IMR-90 (cell line): ENCODE results near the gene PARP11. TPM values are rescaled to one million over a fixed set of nuclear protein-coding genes. Genes with fewer than 3 reads are reported as not detected.

Experiments
- ATAC-seq: fragments of 200-7000 bp; cut with Tn5 transposase; 2 replicates; pipeline ENCODE4 v1.9.1; 2020; ENCODE audit warnings: low read depth, mild to moderate bottlenecking, moderate library complexity
- BruUV-seq: library from RNA; stranded (reverse); fragments of 400-500 nt; replicated peaks from 2 replicates; lab custom pipeline; 2021; lab: Mats Ljungman, UMichigan
- CTCF ChIA-PET: fragments of 300-600 bp; formaldehyde crosslinking; extraction: SDS; loops from one replicate; lab custom pipeline; 2021; ENCODE audit warnings: antibody characterized with exemption; lab: Yijun Ruan, JAX
- POLR2A ChIA-PET: fragments of 300-600 bp; sonication (Branson Sonifier 250); formaldehyde crosslinking; loops from one replicate; lab custom pipeline; 2022; ENCODE audit warnings: antibody characterized with exemption; ENCODE audit not compliant: unreplicated experiment; lab: Charles Lee
- DNase-seq: peaks from one replicate; pipeline ENCODE4 v3.0.0; 2013
- H2AFZ ChIP-seq: replicated peaks from 2 replicates; pipeline ENCODE3; 2013; ENCODE audit warnings: low read length, mild to moderate bottlenecking; ENCODE audit not compliant: poor library complexity
- H2AK5ac ChIP-seq: 2 replicates; pipeline ENCODE4 v1.6.1; 2013; ENCODE audit warnings: low read depth, low read length, inconsistent platforms
- H2AK9ac ChIP-seq: replicated peaks from 2 replicates; pipeline ENCODE3; 2013; ENCODE audit warnings: mild to moderate bottlenecking, low read depth, low read length, moderate library complexity; ENCODE audit not compliant: poor library complexity
- H2BK120ac ChIP-seq: 2 replicates; pipeline ENCODE4 v1.6.1; 2013; ENCODE audit warnings: low read depth, low read length, inconsistent platforms
- H2BK15ac ChIP-seq: 3 replicates; pipeline ENCODE4 v1.6.1; 2013; ENCODE audit warnings: low read depth, low read length, inconsistent platforms
- H2BK20ac ChIP-seq: 2 replicates; pipeline ENCODE4 v1.6.1; 2013; ENCODE audit warnings: low read depth, mild to moderate bottlenecking, inconsistent platforms, low read length, moderate library complexity
- H2BK5ac ChIP-seq: 2 replicates; pipeline ENCODE4 v1.6.1; 2013; ENCODE audit warnings: mild to moderate bottlenecking, low read depth, low read length, inconsistent platforms; ENCODE audit not compliant: poor library complexity, severe bottlenecking
- H3K14ac ChIP-seq: replicated peaks from 2 replicates; pipeline ENCODE4 v1.6.1; 2013; ENCODE audit warnings: low read depth, low read length, inconsistent platforms
- H3K18ac ChIP-seq: 2 replicates; pipeline ENCODE4 v1.6.1; 2013; ENCODE audit warnings: low read depth, low read length, control low read depth
- H3K23ac ChIP-seq: 2 replicates; pipeline ENCODE4 v1.6.1; 2013; ENCODE audit warnings: low read depth, low read length, inconsistent platforms
- H3K27ac ChIP-seq: 2 replicates; pipeline ENCODE4 v1.5.1; 2013; ENCODE audit warnings: mild to moderate bottlenecking, control low read depth, low read length; ENCODE audit not compliant: insufficient read depth
- H3K27me3 ChIP-seq: 2 replicates; pipeline ENCODE4 v1.6.1; 2013; ENCODE audit warnings: low read length; ENCODE audit not compliant: control insufficient read depth, insufficient read depth
- H3K36me3 ChIP-seq: 2 replicates; pipeline ENCODE4 v1.6.1; 2013; ENCODE audit warnings: low read length, mixed read lengths; ENCODE audit not compliant: control insufficient read depth, insufficient read depth
- H3K4ac ChIP-seq: 2 replicates; pipeline ENCODE4 v1.6.1; 2013; ENCODE audit warnings: low read depth, low read length, inconsistent platforms
- H3K4me1 ChIP-seq: 2 replicates; pipeline ENCODE4 v1.6.1; 2013; ENCODE audit warnings: low read length, mixed read lengths; ENCODE audit not compliant: control insufficient read depth, insufficient read depth
- H3K4me2 ChIP-seq: 2 replicates; pipeline ENCODE4 v1.6.1; 2013; ENCODE audit warnings: low read depth, mild to moderate bottlenecking, control low read depth, low read length, moderate library complexity
- H3K4me3 ChIP-seq: 2 replicates; pipeline ENCODE4 v1.5.1; 2013; ENCODE audit warnings: low read depth, mild to moderate bottlenecking, control low read depth, low read length, moderate library complexity; ENCODE audit not compliant: insufficient read depth
- H3K56ac ChIP-seq: 2 replicates; pipeline ENCODE4 v1.6.1; 2013; ENCODE audit warnings: low read length, inconsistent platforms; ENCODE audit not compliant: insufficient read depth; ENCODE audit errors: extremely low read depth
- H3K79me1 ChIP-seq, 2 experiments: 2 replicates each; pipeline ENCODE4 v1.6.1; 2013; ENCODE audit warnings: low read length in 2 of 2, inconsistent platforms in 1 of 2, low read depth in 1 of 2
- H3K9ac ChIP-seq: 2 replicates; pipeline ENCODE4 v1.6.1; 2013; ENCODE audit warnings: low read depth, low read length, control low read depth
- H3K9me1 ChIP-seq: 2 replicates; pipeline ENCODE4 v1.6.1; 2013; ENCODE audit warnings: low read length, inconsistent platforms; ENCODE audit not compliant: insufficient read depth
- H3K9me3 ChIP-seq: 2 replicates; pipeline ENCODE4 v1.6.1; 2013; ENCODE audit warnings: low read length; ENCODE audit not compliant: control insufficient read depth, insufficient read depth
- H4K20me1 ChIP-seq: 2 replicates; pipeline ENCODE4 v1.6.1; 2013; ENCODE audit warnings: low read length, inconsistent platforms; ENCODE audit not compliant: insufficient read depth
- H4K5ac ChIP-seq: 2 replicates; pipeline ENCODE4 v1.6.1; 2013; ENCODE audit warnings: mild to moderate bottlenecking, low read depth, low read length, control low read depth
- H4K8ac ChIP-seq, 2 experiments: 2 replicates each; pipeline ENCODE4 v1.6.1; 2013; ENCODE audit warnings: low read depth in 2 of 2, low read length in 2 of 2, control low read depth in 1 of 2, inconsistent platforms in 1 of 2
- H4K91ac ChIP-seq: 2 replicates; pipeline ENCODE4 v1.6.1; 2013; ENCODE audit warnings: low read depth, low read length, inconsistent platforms; ENCODE audit not compliant: insufficient read depth
- BHLHE40 ChIP-seq: fragments of 150-350 bp; IDR thresholded peaks from 2 replicates; pipeline ENCODE4 v1.6.1; 2016; ENCODE audit warnings: mild to moderate bottlenecking, low read depth, low read length
- CEBPB ChIP-seq: IDR thresholded peaks from 2 replicates; pipeline ENCODE4 v1.6.1; 2012; ENCODE audit warnings: low read depth, low read length, improper control_type of control experiment
- CHD1 ChIP-seq: IDR thresholded peaks from 2 replicates; pipeline ENCODE4 v1.6.1; 2012; ENCODE audit warnings: low read depth, low read length, improper control_type of control experiment
- CTCF ChIP-seq: conservative IDR thresholded peaks from 2 replicates; pipeline ENCODE4 v1.5.1; 2012; ENCODE audit warnings: mild to moderate bottlenecking, low read depth, low read length, improper control_type of control experiment
- ELK1 ChIP-seq: fragments of 150-350 bp; IDR thresholded peaks from 2 replicates; pipeline ENCODE4 v1.6.1; 2016; ENCODE audit warnings: low read depth, mild to moderate bottlenecking, low read length, moderate library complexity, borderline replicate concordance
- FOS ChIP-seq: fragments of 150-350 bp; IDR thresholded peaks from 2 replicates; pipeline ENCODE4 v1.6.1; 2016; ENCODE audit warnings: low read depth, low read length
- MAFK ChIP-seq: IDR thresholded peaks from 2 replicates; pipeline ENCODE4 v1.6.1; 2012; ENCODE audit warnings: low read depth, low read length, improper control_type of control experiment
- MAZ ChIP-seq: IDR thresholded peaks from 2 replicates; pipeline ENCODE4 v1.6.1; 2012; ENCODE audit warnings: low read depth, mild to moderate bottlenecking, low read length, improper control_type of control experiment, moderate library complexity, borderline replicate concordance
- MXI1 ChIP-seq: IDR thresholded peaks from 2 replicates; pipeline ENCODE4 v1.6.1; 2012; ENCODE audit warnings: low read depth, mild to moderate bottlenecking, low read length, moderate library complexity, borderline replicate concordance
- NFE2L2 ChIP-seq: fragments of 150-350 bp; IDR thresholded peaks from 2 replicates; pipeline ENCODE4 v1.6.1; 2016; ENCODE audit warnings: low read depth, mild to moderate bottlenecking, low read length
- POLR2A ChIP-seq: IDR thresholded peaks from 2 replicates; pipeline ENCODE4 v1.6.1; 2012; ENCODE audit warnings: mild to moderate bottlenecking, low read depth, low read length
- RAD21 ChIP-seq: IDR thresholded peaks from 2 replicates; pipeline ENCODE4 v1.6.1; 2012; ENCODE audit warnings: low read length, improper control_type of control experiment
- RCOR1 ChIP-seq: IDR thresholded peaks from 2 replicates; pipeline ENCODE4 v1.6.1; 2012; ENCODE audit warnings: mild to moderate bottlenecking, low read length, improper control_type of control experiment; ENCODE audit not compliant: insufficient replicate concordance
- RFX5 ChIP-seq: IDR thresholded peaks from 2 replicates; pipeline ENCODE4 v1.8.0; 2012; ENCODE audit warnings: low read depth, mild to moderate bottlenecking, low read length, moderate library complexity
- SMC3 ChIP-seq: fragments of 150-350 bp; IDR thresholded peaks from 2 replicates; pipeline ENCODE4 v1.6.1; 2016; ENCODE audit warnings: low read depth, mild to moderate bottlenecking, antibody characterized with exemption, low read length, moderate library complexity
- USF2 ChIP-seq: fragments of 150-350 bp; IDR thresholded peaks from 2 replicates; pipeline ENCODE4 v1.6.1; 2017; ENCODE audit warnings: mild to moderate bottlenecking, antibody characterized with exemption, low read length, low read depth
- WGBS, 2 experiments: methylation state at CpG; one replicate each; pipeline versions ENCODE4 v1.1.5 to v1.1.7; 2013; ENCODE audit warnings: missing lambda C conversion rate in 2 of 2; ENCODE audit not compliant: insufficient read length in 1 of 2; ENCODE audit errors: extremely low coverage in 2 of 2; 5-methylcytosine and 5-hydroxymethylcytosine counted together
- dilution Hi-C: fragments of 300-500 bp; cut with HindIII; formaldehyde crosslinking; loops from one replicate; pipeline ENCODE4 v1.14.3; 2018; ENCODE audit warnings: low sequenced_read_pairs; ENCODE audit not compliant: unreplicated experiment
- in situ Hi-C: fragments of 300-500 bp; cut with MboI; formaldehyde crosslinking; loops from 3 replicates; pipeline ENCODE4 v1.14.3; 2019; ENCODE audit warnings: low sequenced_read_pairs, inconsistent platforms, mixed read lengths
- intact Hi-C: fragments of 100-400 bp; cut with micrococcal nuclease; formaldehyde crosslinking; loops from 2 replicates; pipeline ENCODE4 v1.10.0; 2022
- polyA plus RNA-seq, 3 experiments: library from polyadenylated mRNA; depleted of rRNA; stranded (reverse); fragments of >200 nt; gene quantifications; 2 replicates each; pipeline ENCODE4 v1.2.3, GENCODE V29; 2012; ENCODE audit warnings: low replicate concordance in 1 of 3
- total RNA-seq: library from RNA; depleted of rRNA; stranded (reverse); fragments of >200 nt; gene quantifications from 2 replicates; pipeline ENCODE4 v1.2.3, GENCODE V29; 2012

PARP11 gene
- total and polyA plus RNA-seq, 2 of the 4 experiments (the other 2 are of a cell fraction): 1.8 to 3.0 TPM

GRCh38 chr12:3771853-3772252 is 101.3 kb downstream of the PARP11 start:
- DNase-seq (no peak), ATAC-seq (no peak)
- Histone ChIP-seq H3K79me1 (no peaks in the 10 kb centered on the region), H3K4me2 (no peak overlapping the region), H3K27ac (no peak overlapping the region), H3K4me3 (no peak overlapping the region), H4K8ac (no peak overlapping the region), H2AFZ (no peak overlapping the region), H3K9me3 (no peaks in the 10 kb centered on the region), H3K36me3 (no peaks in the 10 kb centered on the region), H3K14ac (no peak overlapping the region), H3K18ac (no peak overlapping the region), H4K5ac (no peak overlapping the region), H2BK5ac (no peak overlapping the region), H3K9me1 (no peaks in the 10 kb centered on the region), H3K23ac (no peak overlapping the region), H3K56ac (no peak overlapping the region), H2BK120ac (no peak overlapping the region), H3K4ac (no peak overlapping the region), H2BK20ac (no peak overlapping the region), H3K9ac (no peak overlapping the region), H4K20me1 (no peaks in the 10 kb centered on the region), H2AK5ac (no peak overlapping the region), H3K4me1 (no peaks in the 10 kb centered on the region), H3K27me3 (peaks cover 9% of the 10 kb centered on the region), H4K91ac (no peak overlapping the region), H2AK9ac (no peak overlapping the region), H2BK15ac (no peak overlapping the region)
- CTCF ChIA-PET: interaction anchor here (3.5 kb wide), 1 partner anchor 472 kb away, joined by 15 read pairs; no protein-coding TSS in a partner anchor
- no CpG with 5 or more reads among the region's 1 CpG for WGBS, 2 experiments
- intact Hi-C loops: loop anchor here (10.0 kb wide), 1 partner anchor 637 kb away; no protein-coding TSS in a partner anchor
- dilution Hi-C loops: no loop called here
- no TSS peak for BruUV-seq
- TF ChIP-seq CHD1: no peak
- TF ChIP-seq MAZ: no peak
- no peak for TF ChIP-seq RFX5
- TF ChIP-seq FOS: no peak
- no peak for TF ChIP-seq MXI1
- TF ChIP-seq CEBPB: no peak
- TF ChIP-seq POLR2A: no peak
- TF ChIP-seq CTCF: no peak
- TF ChIP-seq NFE2L2: no peak
- TF ChIP-seq RCOR1: no peak
- no peak for TF ChIP-seq USF2
- TF ChIP-seq MAFK: no peak
- no peak for TF ChIP-seq ELK1
- TF ChIP-seq RAD21: no peak
- TF ChIP-seq SMC3: no peak
- no peak for TF ChIP-seq BHLHE40
- POLR2A ChIA-PET: interaction anchor here (0.7 kb wide), 1 partner anchor 197 kb away, joined by 5 read pairs; no protein-coding TSS in a partner anchor
- in situ Hi-C loops: loop anchor here (10.0 kb wide), 1 partner anchor 107 kb away; no protein-coding TSS in a partner anchor
